Loucy (cell line): ENCODE results near the gene SMIM35.

Source experiments
- EZH2phosphoT487 ChIP-seq: fragments of 200-600 bp; IDR thresholded peaks from 2 replicates; pipeline ENCODE4 v1.6.1; 2018; ENCODE audit warnings: antibody characterized with exemption, mild to moderate bottlenecking, moderate library complexity, borderline replicate concordance
- TF ChIP-seq, protein P1 (sequence below): fragments of 200-600 bp; sonication (generic); conservative IDR thresholded peaks from 2 replicates; pipeline ENCODE4 v1.5.1; 2014; ENCODE audit warnings: mild to moderate bottlenecking, antibody characterized with exemption, low read length

DNA sequence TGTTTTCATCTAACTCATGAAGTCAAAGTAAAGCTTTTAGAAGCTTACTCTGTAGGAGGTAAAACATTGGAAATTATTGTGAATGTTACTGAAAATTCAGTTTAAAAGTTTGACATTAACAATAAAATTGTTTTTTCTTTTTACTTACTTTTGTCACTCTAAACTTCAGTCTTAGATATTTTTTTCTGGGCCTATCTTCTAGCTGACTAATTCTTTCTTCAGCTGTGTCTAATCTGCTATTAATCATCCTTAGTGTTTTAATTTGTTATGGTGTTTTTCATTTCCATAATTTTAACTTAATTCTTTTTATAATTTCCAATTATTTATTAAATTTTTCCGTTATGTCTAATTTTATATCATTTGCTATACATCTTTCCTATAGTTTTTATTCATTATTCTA is 65.6 kb downstream of the SMIM35 start:
- TF ChIP-seq, protein P1, sequence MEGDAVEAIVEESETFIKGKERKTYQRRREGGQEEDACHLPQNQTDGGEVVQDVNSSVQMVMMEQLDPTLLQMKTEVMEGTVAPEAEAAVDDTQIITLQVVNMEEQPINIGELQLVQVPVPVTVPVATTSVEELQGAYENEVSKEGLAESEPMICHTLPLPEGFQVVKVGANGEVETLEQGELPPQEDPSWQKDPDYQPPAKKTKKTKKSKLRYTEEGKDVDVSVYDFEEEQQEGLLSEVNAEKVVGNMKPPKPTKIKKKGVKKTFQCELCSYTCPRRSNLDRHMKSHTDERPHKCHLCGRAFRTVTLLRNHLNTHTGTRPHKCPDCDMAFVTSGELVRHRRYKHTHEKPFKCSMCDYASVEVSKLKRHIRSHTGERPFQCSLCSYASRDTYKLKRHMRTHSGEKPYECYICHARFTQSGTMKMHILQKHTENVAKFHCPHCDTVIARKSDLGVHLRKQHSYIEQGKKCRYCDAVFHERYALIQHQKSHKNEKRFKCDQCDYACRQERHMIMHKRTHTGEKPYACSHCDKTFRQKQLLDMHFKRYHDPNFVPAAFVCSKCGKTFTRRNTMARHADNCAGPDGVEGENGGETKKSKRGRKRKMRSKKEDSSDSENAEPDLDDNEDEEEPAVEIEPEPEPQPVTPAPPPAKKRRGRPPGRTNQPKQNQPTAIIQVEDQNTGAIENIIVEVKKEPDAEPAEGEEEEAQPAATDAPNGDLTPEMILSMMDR: no peak
- TF ChIP-seq EZH2phosphoT487: no peak
